ENCODE results near the gene BATF. TPM values are rescaled to one million over a fixed set of nuclear protein-coding genes. Genes with fewer than 3 reads are reported as not detected.
A peak's percentile ranks its signal among the peaks of the same experiment; 100 is the strongest.

BATF gene
- total RNA-seq, 4 donors from 2014 or later: 2.7 TPM; not detected in 2

DNA sequence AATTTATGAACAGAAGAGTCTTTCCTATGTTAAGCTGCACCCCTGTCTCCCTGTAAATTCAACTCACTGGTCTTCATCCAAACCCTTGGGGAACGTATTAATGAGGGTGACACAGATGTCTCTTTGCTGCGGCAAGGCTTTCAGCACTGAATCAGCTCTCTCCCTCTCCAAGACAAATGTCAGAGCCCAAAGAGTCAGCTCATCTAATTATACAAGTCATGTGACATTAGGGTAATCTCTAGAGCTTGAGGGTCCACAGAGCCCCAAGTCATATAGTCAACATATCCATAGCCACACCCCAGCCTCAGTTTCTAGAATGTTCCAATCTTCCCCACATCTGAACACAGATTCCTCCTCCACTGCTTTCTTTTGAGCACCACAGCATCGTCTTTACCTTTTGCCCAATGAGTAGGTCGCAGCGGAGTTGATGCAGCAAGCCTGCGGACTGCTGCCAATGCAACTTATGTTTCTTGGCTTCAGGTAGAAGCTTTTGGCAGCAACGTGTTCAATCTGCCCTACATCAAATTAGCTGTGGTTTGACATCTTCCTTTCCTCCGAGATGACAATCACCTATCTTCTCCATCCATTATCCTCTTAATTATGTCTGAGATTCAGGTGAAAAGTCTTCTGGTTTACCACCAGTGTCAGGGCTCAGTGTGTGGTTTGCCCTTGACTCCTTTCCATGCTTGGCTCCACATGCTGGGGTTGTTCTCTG lies 5.3 kb downstream of the BATF start:
- in situ Hi-C loops (cut with MboI; ENCODE audit: low pct_ligation_motif_present in 1 of 4, low pct_unique_long_range_greater_than_20kb in 1 of 4, low sequenced_read_pairs in 3 of 4) (no loop called here), intact Hi-C loops (cut with DNase I; ENCODE audit: low total_unique reads) (no loop called here)
- DNase-seq: no peak

DNA sequence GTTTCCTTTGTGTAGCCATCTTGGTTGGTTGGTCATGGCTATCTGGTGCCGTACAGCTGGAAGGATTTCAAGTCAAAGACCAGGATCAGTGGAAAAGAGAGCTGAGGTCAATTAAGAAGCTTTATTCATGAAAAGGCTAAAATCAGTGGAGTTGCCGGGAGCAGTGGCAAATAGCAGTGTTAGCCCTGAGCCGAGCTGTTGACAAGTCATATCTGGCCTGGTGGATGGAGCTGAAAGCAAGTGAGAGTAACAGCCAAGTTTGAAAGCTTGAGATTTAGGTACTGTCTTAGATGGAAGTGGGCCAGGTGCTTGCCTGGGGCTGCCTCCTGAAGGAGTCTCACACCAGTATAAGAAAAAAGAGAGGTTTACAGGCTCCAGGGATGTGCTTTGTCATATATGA lies 9.0 kb downstream of the BATF start:
- intact Hi-C loops (cut with DNase I; ENCODE audit: low total_unique reads): no loop called here
- Histone ChIP-seq H3K27ac (no peak overlapping the region), H3K9me3 (no peaks in the 10 kb centered on the region), H3K4me1 (peaks cover 0 to 5% (median 2%) of the 10 kb centered on the region in 4 donors), H3K27me3 (no peaks in the 10 kb centered on the region), H3K4me3 (no peak overlapping the region), H3K36me3 (no peaks in the 10 kb centered on the region)
- WGBS, 2 donors (ENCODE audit: low coverage in 1 of 2): 66 to 91% methylated on average over 2 to 3 of the region's 3 CpGs
- no peak for TF ChIP-seq POLR2AphosphoS5 (IDR thresholded peaks at IDR 0.05)
- no peak for TF ChIP-seq EP300 (IDR thresholded peaks at IDR 0.05; ENCODE audit: low read depth)
- TF ChIP-seq, protein P1, sequence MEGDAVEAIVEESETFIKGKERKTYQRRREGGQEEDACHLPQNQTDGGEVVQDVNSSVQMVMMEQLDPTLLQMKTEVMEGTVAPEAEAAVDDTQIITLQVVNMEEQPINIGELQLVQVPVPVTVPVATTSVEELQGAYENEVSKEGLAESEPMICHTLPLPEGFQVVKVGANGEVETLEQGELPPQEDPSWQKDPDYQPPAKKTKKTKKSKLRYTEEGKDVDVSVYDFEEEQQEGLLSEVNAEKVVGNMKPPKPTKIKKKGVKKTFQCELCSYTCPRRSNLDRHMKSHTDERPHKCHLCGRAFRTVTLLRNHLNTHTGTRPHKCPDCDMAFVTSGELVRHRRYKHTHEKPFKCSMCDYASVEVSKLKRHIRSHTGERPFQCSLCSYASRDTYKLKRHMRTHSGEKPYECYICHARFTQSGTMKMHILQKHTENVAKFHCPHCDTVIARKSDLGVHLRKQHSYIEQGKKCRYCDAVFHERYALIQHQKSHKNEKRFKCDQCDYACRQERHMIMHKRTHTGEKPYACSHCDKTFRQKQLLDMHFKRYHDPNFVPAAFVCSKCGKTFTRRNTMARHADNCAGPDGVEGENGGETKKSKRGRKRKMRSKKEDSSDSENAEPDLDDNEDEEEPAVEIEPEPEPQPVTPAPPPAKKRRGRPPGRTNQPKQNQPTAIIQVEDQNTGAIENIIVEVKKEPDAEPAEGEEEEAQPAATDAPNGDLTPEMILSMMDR (IDR thresholded peaks at IDR 0.05): no peak
- TF ChIP-seq POLR2A (IDR thresholded peaks at IDR 0.05): no peak
- in situ Hi-C loops (cut with MboI; ENCODE audit: low pct_ligation_motif_present in 1 of 4, low pct_unique_long_range_greater_than_20kb in 1 of 4, low sequenced_read_pairs in 3 of 4): no loop called here
- DNase-seq: no peak

More for the DNA sequence above, 5.3 kb downstream of the BATF start:
- no peak for TF ChIP-seq POLR2A (IDR thresholded peaks at IDR 0.05)
- TF ChIP-seq, protein P1 (IDR thresholded peaks at IDR 0.05): no peak
- TF ChIP-seq EP300 (IDR thresholded peaks at IDR 0.05; ENCODE audit: low read depth): no peak
- no peak for TF ChIP-seq POLR2AphosphoS5 (IDR thresholded peaks at IDR 0.05)
- no peaks in the 10 kb centered on the region for H3K36me3 ChIP-seq
- peaks cover 0 to 4% (median 0%) of the 10 kb centered on the region in 4 donors for H3K4me1 ChIP-seq
- H3K27ac ChIP-seq: no peak overlapping the region
- 81 to 87% methylated on average over 4 to 8 of the region's 8 CpGs for WGBS, 2 donors (ENCODE audit: low coverage in 1 of 2)
- peaks cover 3% of the 10 kb centered on the region for H3K27me3 ChIP-seq
- no peak overlapping the region for H3K4me3 ChIP-seq
- no peaks in the 10 kb centered on the region for H3K9me3 ChIP-seq

DNA sequence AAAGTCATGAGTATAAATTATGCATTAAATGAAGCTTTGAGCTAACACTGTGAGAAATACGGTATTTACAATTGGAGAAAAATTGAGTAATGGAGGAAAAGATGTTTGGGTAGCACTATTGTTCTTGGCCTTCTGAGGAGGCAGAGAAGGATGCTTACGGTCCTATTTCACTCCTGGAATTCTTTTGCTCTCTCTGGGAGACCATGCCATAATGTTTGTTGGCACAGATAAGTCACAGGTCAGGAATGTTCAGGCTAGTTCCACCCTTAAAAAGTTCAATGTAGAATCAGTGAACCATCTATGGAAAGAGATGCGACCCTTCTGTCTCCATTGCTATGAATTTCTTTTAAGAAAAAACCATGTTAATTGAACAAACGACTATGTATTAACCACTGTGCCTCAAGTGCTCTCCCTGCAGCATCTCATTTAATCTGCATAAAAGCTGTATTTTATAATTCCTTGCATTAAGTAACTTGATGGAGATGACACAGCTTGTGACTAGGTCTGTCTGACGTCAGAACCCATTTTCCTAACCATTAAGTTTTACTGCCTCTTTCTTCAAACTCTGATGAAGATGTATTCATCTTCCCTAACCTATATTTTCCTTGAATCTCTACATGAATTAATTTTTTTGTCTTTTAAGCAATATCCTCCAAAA lies 9.5 kb downstream of the BATF start:
- H3K27ac ChIP-seq: no peak overlapping the region
- no peaks in the 10 kb centered on the region for H3K9me3 ChIP-seq
- H3K4me3 ChIP-seq: no peak overlapping the region
- WGBS, 2 donors (ENCODE audit: low coverage in 1 of 2): 70 to 75% methylated on average over 5 of the region's 5 CpGs
- intact Hi-C loops (cut with DNase I; ENCODE audit: low total_unique reads) (no loop called here), in situ Hi-C loops (cut with MboI; ENCODE audit: low pct_ligation_motif_present in 1 of 4, low pct_unique_long_range_greater_than_20kb in 1 of 4, low sequenced_read_pairs in 3 of 4) (no loop called here)
- TF ChIP-seq POLR2AphosphoS5 (IDR thresholded peaks at IDR 0.05) (no peak), POLR2A (IDR thresholded peaks at IDR 0.05) (no peak), EP300 (IDR thresholded peaks at IDR 0.05; ENCODE audit: low read depth) (no peak)
- TF ChIP-seq, protein P1 (IDR thresholded peaks at IDR 0.05): no peak
- H3K27me3 ChIP-seq: no peaks in the 10 kb centered on the region
- peaks cover 0 to 11% (median 3%) of the 10 kb centered on the region in 4 donors for H3K4me1 ChIP-seq
- no peak for DNase-seq
- H3K36me3 ChIP-seq: no peaks in the 10 kb centered on the region

DNA sequence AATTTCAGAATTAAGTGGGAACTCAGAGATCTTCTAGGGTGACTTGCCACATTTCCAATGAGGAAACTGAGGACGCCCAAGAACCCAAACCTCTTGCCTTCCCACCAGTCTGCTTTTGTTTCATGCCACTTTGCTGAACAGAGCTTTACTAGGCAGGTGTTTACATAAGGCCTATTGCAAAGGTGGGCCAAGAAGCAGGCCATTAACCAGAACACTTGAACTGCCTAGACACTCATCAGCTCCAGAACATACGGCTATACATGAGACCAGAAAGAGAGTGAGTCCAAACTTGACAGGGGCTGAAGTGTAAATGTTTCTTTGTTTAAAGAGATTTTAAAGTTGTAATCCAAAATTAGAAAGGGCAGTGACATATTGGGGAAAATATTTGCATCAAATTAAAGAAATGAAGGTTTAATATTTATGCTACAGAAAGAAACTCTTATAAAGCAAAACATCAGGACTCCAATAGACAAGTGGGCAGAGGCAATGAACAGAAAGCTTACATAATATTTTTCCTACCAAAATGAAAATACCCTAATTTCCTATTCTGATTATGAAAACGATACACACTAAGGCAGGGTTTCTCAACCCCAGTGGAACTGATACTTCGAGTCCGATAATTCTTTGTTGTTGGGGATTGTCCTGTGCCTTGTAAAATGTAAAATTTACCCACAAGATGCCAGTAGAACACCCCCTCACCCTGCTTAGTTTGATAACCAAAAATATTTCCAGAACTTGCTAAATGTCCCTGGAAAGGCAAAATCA lies 11.7 kb downstream of the BATF start:
- Histone ChIP-seq H3K9me3 (no peaks in the 10 kb centered on the region), H3K4me3 (no peak overlapping the region), H3K27ac (peak overlapping the region in 1 of 4 donors; percentile 60), H3K27me3 (no peaks in the 10 kb centered on the region), H3K36me3 (no peaks in the 10 kb centered on the region), H3K4me1 (peaks cover 0 to 11% (median 3%) of the 10 kb centered on the region in 4 donors)
- no peak for DNase-seq
- in situ Hi-C loops (cut with MboI; ENCODE audit: low pct_ligation_motif_present in 1 of 4, low pct_unique_long_range_greater_than_20kb in 1 of 4, low sequenced_read_pairs in 3 of 4) (no loop called here), intact Hi-C loops (cut with DNase I; ENCODE audit: low total_unique reads) (no loop called here)
- TF ChIP-seq, protein P1 (IDR thresholded peaks at IDR 0.05): no peak
- no peak for TF ChIP-seq POLR2AphosphoS5 (IDR thresholded peaks at IDR 0.05)
- TF ChIP-seq POLR2A (IDR thresholded peaks at IDR 0.05): no peak
- TF ChIP-seq EP300 (IDR thresholded peaks at IDR 0.05; ENCODE audit: low read depth): no peak
- 54 to 71% methylated on average over 4 to 5 of the region's 5 CpGs for WGBS, 2 donors (ENCODE audit: low coverage in 1 of 2)

Data from transverse colon (tissue), 4 donors.